ENCODE measurements around the gene VCL.

DNA sequence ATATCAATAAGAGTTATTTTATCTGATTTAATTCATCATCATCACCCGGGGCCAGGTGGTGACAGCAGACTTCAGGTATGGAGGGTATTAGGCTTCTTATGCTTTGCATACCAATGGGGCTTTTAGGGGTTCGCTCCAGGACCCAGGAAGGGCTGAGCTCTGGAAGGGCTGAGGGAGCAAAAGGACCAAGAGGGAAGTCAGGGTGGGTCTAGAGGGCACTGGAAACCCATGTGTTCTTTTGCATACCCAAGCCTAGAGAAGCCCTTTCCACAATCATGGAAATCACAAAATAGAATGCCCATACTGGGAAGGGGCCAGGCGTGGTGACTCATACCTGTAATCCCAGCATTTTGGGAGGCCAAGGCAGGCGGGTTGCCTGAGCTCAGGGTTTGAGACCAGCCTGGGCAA lies 30.9 kb upstream of the VCL start:
- TF ChIP-seq CTCF (IDR thresholded peaks at IDR 0.05) (no peak), POLR2AphosphoS5 (IDR thresholded peaks at IDR 0.05; ENCODE audit: low read depth, low read length) (no peak), ELF1 (IDR thresholded peaks at IDR 0.05) (no peak), YY1 (IDR thresholded peaks at IDR 0.05; ENCODE audit: low read depth) (no peak), REST (IDR thresholded peaks at IDR 0.05; ENCODE audit: low read depth, low read length) (no peak), GABPA (IDR thresholded peaks at IDR 0.05; ENCODE audit: low read depth) (no peak), FOXM1 (IDR thresholded peaks at IDR 0.05; ENCODE audit: low read depth) (no peak), EZH2phosphoT487 (IDR thresholded peaks at IDR 0.05; ENCODE audit: borderline replicate concordance, low read depth) (no peak), USF2 (IDR thresholded peaks at IDR 0.05; ENCODE audit: borderline replicate concordance, low read depth, low read length) (no peak), SMC3 (IDR thresholded peaks at IDR 0.05; ENCODE audit: low read depth, low read length) (no peak), JUND (IDR thresholded peaks at IDR 0.05) (no peak), SIN3A (IDR thresholded peaks at IDR 0.05; ENCODE audit: borderline replicate concordance, low read depth, low read length) (no peak), GATA2 (CRISPR knock-in tag; IDR thresholded peaks at IDR 0.05) (no peak)
- TF ChIP-seq, protein P1, sequence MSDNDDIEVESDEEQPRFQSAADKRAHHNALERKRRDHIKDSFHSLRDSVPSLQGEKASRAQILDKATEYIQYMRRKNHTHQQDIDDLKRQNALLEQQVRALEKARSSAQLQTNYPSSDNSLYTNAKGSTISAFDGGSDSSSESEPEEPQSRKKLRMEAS (IDR thresholded peaks at IDR 0.05; ENCODE audit: low read depth) = no peak

Measured in SK-N-SH (cell line).